GM21423 (cell line): ENCODE data around the gene C1QTNF1.
"Not testable (repeated sequence)": the region's sequence is repeated elsewhere in the genome, so short reads cannot be mapped to it uniquely, and the experiment has no call there.

ENCODE experiments used
- ATAC-seq: cut with Tn5 transposase; IDR thresholded peaks from one replicate; pipeline ENCODE4 v1.9.1; 2021; ENCODE audit warnings: mild to moderate bottlenecking, moderate library complexity; ENCODE audit not compliant: unreplicated experiment

The C1QTNF1 gene

DNA sequence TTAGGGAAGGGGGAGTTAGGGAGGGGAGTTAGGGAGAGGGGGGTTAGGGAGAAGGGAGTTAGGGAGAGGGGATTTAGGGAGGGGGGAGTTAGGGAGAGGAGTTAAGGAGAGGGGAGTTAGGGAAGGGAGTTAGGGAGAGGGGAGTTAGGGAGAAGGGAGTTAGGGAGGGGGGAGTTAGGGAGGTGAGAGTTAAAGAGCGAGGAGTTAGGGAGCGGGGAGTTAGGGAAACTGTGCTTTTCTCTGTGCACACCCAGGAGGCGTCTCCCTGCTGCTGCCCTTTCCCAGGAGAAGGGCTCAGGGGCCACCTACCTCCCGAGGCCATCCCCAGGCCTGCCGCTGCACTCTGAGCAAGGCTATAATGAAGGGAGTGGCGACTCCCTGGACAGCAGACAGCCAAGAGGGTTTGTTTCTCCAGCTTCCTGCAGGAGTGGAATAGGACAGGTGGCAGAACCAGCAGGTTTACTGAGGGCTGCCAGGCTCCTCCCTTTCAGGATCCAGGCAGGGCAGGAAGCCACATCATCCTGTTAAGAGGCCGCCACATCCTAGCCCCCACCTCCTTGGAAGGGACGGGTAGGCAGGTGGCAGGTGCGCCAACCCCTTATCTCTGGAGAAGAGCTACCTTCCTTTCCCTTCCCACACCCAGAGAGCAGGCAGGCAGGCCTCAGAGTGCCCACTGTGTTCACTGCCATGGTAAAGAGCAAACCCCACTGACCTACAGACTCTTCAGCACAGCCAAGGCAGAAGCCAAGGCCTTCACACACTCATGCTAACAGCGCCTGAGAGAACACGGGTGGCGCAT is 18.7 kb upstream of the C1QTNF1 start:
- no peak for ATAC-seq

DNA sequence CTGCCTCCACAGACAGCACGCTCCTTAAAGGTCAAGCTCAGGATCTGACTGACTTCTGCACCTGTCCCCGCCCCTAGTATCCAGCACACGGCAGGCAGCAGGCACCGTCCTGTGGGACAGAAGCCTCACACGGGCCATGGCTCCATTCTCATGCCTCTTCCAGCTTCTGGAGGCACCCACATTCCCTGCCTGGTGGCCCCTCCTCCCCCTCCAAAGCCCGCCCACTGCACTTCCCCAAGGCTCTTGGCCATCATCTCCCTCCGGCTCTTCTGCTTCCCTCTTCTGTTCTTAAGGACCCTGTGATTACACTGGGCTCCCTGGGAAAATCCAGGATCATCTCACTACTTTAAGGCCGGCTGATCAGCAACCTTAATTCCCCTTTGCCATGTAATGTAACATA is 17.9 kb upstream of the C1QTNF1 start:
- no peak for ATAC-seq

DNA sequence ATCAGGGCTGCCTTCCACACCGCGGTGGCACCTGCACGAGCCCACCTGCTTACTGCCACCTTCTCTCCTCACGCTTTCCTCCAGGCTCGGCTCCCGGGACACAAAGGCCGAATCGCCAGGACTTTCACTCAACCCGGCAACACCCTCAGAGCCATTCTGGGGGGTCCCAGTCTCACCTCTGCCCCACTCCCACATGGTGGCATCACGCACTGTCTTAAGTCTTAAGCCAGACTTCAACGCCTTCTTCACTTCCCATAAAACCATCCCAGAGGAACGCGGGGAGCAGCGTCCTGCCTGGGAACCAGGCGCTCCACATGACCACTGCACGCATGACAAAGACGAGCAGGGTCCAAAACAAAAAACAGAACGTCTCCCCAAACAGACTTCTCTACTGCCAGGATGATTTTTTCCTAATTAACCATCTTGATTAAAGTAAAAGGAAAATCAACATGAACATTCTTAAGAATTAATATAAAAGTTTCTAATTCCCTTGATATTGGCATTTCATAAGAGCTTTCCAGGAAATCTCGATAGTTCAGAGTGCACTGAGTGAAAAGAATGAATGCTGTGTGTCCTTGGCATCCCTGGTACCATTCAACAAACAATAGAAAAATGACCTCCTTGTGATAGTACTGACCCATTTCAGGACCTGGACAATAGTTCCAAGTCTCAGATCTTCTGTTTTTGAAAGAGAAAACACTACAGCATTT is 17.0 kb upstream of the C1QTNF1 start:
- ATAC-seq, result no peak

DNA sequence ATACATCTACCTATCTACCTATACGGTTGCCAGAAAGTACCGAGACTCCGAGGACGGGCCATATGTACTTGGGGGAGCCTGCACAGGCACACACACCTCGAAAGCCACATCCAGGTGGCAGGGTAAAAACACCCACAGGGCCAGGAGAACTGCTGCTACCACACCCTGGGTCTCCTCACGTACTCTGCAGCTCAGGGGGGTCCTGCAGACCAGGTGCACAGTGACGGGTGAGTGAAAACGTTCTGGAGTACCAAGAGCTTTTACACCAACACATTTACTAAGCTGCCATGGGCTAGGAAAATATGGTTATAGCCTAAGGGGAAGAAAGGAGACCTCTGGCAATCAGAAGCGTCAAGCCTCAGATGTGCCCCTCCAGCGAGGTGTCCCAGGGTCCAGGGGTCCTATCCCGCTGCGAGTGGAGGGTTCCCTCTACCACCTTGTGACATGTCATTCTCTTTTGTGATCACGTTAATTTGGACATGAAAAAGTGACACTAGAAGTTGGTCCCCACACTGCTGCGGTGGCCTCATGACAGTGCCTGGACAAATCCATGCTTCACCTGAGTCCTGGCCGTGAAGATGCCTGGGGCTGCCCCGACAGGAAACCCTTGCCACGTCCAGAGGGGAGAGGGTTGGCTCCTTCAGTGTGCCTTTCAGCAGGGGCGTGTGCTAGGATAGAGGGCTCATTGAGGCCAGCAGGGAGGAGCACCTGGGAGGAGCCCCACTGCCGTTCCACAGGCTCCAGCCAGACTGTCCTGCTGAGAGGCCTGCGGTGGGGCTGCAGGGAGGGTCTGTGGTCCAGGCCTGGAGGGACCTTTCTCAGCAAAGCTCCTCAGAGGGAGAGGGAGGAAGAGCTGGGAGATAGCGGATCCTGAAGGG is 16.2 kb upstream of the C1QTNF1 start:
- ATAC-seq, result no peak

DNA sequence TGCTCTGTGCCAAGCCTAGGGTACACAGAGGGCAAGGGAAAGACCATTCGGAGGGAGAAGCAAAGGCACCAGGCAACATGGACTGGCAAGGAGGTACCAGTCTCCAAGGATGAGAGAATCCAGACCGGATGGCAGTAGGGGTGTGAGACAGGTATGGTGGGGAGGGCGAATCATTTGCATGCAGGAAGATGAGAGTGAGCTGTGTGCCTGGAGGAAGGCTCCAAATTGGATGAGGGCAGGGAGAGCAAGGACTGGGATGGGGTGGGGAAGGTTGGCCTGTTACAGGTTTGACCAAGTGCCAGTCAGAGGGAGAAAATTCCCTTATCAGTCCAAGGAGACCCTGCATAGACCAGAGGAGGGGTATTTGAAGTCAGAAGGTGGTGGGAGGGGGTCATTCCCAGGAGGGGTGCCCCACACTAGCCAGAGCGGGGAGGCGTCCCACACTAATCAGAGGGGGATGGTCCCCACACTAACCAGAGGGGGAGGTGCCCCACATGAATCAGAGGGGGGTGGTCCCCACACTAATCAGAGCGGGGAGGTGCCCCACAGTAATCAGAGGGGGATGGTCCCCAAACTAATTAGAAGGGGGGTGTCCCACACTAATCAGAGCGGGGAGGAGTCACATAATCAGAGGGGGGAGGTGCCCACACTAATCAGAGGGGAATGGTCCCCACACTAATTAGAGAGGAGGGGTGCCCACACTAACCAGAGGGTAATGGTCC is 15.1 kb upstream of the C1QTNF1 start:
- ATAC-seq, result no peak

DNA sequence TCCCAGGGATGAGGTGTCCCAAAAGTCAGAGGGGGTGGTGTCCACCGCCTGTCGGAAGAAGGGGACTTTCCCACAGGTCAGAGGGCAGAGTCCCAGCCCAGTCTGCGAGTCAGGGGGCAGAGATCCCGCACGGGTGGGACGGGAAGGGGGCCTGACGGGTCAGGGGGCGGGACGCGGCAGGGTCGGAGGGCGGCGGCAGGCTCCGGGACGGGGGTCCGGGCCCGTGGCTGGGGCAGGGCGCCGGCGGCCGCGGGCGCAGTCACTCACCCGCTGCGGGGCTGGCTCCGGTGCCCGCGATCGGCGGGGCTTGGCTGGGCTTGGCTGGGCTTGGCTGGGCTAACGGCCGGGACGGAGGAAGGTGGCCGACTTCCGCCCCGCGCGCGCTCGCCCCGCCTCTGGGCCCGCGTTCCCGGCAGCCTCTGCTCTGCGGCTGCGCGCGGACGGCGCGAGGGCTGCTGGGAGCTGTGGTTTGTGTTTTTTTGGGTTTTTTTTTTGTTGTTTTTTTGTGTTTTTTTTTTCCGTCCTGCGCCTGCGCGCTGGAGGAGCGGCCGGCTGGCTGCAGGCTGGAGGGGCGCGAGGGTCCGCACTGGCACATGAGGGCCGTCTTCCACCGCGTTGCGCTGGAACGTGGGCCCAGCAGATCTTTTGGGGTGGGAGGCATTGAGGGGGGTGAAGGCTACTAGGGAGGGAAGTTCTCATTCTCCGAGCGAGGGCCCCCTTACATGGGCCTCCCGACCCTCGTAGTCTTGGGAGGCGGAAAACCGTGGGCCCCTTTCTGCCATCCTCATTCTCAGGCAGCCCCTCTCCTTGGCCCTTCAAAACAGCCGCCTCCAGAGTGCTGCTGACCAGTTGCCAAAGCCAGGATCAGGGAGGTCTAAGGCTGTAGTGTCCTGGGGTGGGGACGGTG is 14.3 kb upstream of the C1QTNF1 start, which contains the start of gene CANT1:
TSS of gene CANT1 (minus strand) at position 368 of the 907 bp plus-strand sequence. CDS start 12,142 bp downstream, outside the sequence.
- peak; percentile 92 for ATAC-seq

DNA sequence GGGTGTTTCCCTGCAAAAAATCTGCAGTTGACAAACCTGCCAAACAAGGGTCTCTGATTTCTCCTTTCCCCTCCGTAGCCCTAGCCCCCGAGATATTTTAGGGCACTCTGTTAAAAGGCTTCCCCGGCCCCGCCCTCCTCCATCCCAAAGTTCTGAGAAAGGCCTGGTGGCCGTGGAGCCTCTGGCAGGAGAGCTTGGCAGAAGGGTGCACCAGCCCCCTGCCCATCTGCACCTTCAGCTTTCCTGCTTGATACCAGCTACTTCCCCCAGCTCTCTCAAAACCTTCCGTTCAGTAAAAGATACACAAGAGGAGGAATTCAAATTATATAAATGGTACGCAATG is 13.7 kb upstream of the C1QTNF1 start:
- ATAC-seq, result no peak

DNA sequence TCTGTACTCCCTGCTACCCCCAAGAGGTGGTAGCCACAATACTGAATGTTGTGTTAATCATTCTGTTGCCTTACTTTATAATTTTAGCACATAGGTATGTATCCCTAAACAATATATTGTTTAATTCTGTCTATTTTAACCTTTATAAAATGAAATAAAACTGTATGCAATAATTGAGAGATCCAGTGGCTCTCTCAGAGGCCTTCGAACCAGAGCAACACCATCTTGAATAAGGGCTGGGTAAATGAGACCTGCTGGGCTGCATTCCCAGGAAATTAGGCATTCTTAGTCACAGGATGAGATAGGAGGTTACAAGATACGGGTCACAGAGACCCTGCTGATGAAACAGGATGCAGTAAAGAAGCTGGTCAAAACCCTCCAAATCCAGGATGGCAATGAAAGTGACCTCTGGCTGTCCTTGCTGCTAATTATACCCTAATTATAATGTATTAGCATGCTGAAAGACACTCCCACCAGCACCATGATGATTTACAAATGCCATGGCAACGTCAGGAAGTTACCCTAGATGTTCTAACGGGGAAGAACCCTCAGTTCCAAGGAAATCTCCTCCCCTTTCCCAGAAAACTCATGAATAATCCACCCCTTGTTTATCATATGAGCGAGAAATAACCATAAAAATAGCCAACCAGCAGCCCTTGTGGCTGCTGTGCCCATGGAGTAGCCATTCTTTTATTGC is 12.4 kb upstream of the C1QTNF1 start:
- ATAC-seq, result no peak

DNA sequence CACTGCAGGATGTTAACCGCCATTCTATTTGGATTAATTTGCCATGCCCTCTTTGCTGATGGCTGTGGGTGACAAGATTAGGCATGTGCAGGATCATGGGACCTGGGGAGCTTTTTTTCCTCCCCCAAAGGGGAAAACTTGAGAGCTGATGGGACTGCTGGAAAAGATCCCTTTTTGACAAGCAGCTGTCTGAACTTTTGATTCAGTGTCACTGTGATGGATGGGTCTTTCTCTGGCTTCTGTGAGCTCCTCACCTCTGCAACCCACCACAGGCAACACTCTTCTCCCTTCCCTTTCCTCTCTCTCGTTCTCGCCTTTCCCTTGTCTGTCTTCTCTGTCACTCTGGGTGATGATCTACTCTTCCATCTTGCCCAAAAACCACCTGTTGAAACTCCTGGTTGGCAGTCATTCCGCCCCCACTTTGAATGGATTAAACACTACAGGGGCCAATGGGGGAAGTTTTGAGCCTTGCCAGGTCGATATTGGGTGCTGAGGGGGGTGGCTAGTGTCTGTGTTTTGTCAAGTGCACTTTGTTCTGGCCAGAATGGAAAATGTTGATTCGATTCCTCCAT is 11.3 kb upstream of the C1QTNF1 start:
- ATAC-seq, result no peak

DNA sequence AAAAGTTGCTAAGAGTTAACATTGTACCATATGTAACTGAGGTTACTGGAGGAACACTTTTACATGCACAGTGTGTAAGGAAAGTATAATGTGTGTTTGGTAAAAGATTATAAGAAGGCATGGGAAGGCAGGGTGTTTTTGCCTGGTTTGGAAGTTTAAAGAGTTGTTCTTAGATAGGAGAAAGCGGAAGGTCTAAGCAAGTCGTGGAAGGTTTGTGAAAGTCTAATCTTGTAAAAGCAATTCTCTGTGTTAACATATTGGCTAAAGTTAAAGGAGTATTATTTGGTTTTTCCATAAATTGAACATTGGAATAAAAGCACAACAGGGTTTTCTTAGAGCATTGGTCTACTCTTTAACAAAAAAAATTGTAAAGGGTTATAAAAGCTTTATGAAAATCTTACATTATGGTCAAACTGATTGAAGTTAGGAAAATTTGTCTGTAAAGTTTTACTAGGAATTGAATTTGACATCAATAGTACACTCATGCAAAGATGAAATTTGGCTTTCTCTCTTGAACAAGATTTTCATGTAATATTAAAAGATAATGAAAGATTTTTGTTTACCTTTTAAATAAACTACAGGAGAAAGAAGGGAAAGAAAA is 9.7 kb upstream of the C1QTNF1 start:
- ATAC-seq, result no peak

DNA sequence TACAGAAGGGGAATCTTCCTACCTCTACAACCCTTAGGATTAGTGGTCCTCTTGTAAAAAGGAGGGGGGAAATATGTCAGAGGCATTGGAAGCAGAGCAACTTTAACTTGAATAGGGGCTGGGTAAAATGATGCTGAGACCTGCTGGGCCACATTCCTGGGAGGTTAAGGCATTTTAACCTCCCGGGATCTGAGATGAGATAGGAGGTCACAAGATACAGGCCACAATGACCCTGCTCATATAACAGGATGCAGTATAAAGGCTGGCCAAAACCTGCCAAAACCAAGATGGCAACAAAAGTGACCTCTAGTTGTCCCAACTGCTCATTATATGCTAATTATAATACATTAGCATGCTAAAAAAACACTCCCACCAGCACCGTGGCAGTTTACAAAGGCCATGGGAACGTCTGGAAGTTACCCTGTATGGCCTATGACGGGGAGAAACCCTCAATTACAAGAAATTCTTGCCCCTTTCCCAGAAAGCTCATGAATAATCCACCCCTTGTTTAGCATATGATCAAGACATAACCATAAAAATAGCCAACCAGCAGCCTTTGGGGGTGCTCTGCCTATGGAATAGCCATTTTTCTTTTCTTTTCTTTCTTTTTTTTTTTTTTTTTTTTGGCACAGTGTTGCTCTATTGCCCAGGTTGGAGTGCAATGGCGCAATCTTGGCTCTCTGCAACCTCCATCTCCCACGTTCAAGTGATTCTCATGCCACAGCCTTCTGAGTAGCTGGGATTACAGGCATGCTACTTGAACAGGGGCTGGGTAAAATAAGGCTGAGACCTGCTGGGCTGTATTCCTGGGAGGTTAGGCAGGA is 6.2 kb upstream of the C1QTNF1 start:
- no peak for ATAC-seq

DNA sequence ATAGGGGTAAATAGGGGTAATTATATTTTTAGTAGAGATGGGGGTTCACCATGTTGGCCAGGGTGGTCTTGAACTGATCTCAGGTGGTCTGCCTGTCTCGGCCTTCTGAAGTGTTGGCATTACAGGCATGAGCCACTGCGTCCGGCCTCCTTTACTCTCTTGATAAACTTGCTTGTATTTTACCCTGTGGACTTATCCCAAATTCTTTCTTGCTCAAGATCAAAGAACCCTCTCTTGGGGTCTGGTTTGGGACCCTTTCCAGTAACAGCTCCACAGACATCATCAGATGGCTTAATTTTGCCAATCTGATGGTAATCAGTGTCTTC is 5.6 kb upstream of the C1QTNF1 start:
- no peak for ATAC-seq

DNA sequence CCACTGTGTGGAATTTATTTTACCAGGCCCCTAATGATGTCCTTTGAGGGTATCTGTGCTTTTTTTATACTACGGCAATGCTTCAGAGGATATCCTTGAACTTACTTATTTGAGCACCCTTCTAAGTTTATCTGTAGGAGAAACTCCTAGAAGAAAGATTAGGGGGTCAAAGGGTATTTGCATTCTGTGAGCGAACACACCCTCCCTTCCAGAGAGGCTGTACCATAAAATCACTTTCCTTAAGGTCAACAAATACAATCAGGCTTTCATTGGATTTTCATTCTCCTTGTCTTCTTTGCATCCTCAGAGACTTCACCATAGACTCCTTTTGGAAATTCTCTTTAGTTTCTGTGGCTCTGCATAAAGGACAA is 4.7 kb upstream of the C1QTNF1 start:
- ATAC-seq, result no peak

DNA sequence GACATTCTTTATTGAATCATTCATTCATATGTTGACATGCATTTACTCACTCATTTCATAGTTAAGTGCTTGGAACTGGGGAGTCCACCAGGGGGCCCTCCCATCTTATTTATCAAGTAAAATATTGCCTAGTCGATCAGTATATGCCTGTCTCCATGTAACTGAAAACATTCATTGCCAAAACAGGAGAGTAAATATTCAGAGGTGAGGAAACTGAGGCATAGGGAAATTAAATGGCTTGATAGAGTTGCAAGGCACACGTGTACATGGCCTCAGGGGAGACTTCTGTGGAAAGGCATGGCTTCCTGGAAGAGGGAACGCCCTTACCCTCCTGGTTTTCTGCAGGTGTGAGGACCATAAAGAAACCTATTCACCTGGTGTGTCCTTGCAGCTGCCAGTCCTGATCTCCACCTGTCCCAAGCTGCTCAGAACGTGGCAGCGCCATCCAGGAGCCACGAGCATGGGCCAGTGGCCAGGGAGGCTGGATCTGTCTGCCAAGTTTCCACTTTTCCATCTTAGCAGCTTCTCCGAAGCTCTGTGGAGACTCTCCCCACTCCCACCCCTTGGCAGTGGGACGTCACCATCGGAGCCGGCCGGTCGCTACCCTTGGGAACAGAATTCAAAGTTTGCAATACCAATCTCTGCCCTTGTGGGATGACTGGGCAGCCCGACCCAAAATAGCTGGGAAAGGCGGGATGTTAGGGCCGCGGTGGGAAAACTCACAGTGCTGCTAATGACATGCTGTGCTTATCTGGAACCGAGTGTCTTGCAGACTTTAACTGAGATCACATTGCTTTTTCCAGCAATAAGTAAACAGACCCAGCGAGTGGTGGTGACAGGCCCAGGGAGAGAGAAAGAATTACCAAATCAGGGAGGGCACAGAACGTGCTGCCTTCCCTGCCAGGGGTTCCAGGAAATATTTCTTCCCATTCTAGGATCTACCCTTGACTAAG is 4.1 kb upstream of the C1QTNF1 start:
- no peak for ATAC-seq

DNA sequence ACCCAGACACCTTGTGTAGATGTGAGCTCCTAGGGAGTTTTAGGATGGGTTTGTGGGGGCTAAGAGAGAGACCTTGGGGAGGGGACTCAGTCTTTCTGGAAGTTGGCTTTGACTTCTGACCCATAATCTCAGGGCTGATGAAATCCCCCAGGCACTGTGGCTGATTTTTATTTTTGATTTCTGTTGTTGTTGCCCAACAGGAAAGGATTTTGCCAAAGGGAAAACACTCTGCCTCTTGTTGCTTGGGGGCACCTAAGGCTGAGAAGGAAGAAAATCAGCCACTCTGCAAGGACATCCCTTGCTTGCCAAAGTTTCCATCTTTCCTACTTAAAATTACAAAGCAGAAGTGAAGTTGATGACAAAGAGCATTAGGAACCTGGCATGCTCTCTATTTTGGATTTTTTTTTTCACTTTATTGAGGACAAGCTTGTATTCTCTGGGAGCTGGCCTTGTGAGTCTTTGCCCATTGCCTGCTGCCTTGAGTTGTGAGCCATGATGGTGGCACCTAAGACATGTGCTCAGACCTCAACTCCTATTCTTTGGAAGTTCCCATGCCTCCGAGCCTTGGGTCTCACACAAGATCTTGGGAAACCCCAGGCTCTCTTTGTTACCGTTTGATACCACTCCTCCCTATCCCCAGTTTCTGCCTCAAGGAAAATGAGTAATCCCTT is 3.2 kb upstream of the C1QTNF1 start:
- ATAC-seq, result no peak

DNA sequence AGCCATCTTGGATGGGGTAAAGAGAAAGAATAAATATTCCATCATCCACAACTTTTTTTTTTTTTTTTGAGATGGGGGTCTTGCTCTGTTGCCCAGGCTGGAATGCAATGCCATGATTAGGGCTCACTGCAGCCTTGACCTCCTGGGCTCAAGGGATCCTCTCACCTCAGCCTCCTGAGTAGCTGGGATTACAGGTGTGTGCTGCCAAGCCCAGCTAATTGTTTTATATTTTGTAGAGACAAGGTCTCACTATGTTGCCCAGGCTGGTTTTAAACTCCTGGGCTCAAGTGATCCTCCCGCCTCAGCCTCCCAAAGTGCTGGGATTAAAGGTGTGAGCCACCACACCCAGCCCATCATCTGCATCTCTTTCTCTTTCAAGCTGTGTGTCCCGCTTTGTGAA is 2.0 kb upstream of the C1QTNF1 start:
- not testable (repeated sequence) for ATAC-seq
